ENCODE results near the gene VPS37B. TPM values are rescaled to one million over a fixed set of nuclear protein-coding genes. Genes with fewer than 3 reads are reported as not detected.

VPS37B gene
- total RNA-seq, 1 experiment from 2014 or later: 12.3 TPM

GRCh38 chr12:122927756-122928403, 32.0 kb upstream of the VPS37B start:
- Histone ChIP-seq H2BK120ac (ENCODE audit: low read depth, low read length, poor library complexity, severe bottlenecking) (no peak overlapping the region), H4K5ac (ENCODE audit: insufficient read length, low read depth, low read length) (no peak overlapping the region), H3T11ph (ENCODE audit: low read length) (no peak overlapping the region), H2AFZ (ENCODE audit: low read length) (no peak overlapping the region), H2AK5ac (ENCODE audit: insufficient read length, low read length) (no peak overlapping the region), H3K4me1 (ENCODE audit: insufficient read depth, low read length) (no peaks in the 10 kb centered on the region), H3K9me3 (ENCODE audit: control insufficient read depth, low read depth, low read length) (no peaks in the 10 kb centered on the region), H3K14ac (ENCODE audit: insufficient read depth, low read length) (no peak overlapping the region), H2BK5ac (ENCODE audit: insufficient read length, low read length) (no peak overlapping the region), H3K27me3 (ENCODE audit: insufficient read depth, low read length) (no peaks in the 10 kb centered on the region; the same call in 1 of the 2 replicates), H3K79me2 (ENCODE audit: insufficient read depth, low read length) (no peaks in the 10 kb centered on the region), H3K4me2 (ENCODE audit: insufficient read depth, insufficient read length, low read length) (no peak overlapping the region), H2BK15ac (ENCODE audit: low read depth, low read length) (no peak overlapping the region), H3K18ac (ENCODE audit: insufficient read length, low read depth, low read length) (no peak overlapping the region), H3K23me2 (ENCODE audit: insufficient read length, low read depth, low read length, poor library complexity, severe bottlenecking) (no peaks in the 10 kb centered on the region), H3K27ac (ENCODE audit: insufficient read length, low read depth, low read length) (no peak overlapping the region), H4K91ac (ENCODE audit: insufficient read length, low read depth, low read length) (no peak overlapping the region), H4K20me1 (ENCODE audit: control insufficient read depth, insufficient read depth, insufficient read length) (no peaks in the 10 kb centered on the region), H2BK12ac (ENCODE audit: insufficient read length, low read depth, low read length) (no peak overlapping the region), H4K8ac (replicated peaks; ENCODE audit: insufficient read length, low read depth, low read length) (no peak overlapping the region), H3K23ac (ENCODE audit: insufficient read length, low read depth, low read length) (no peak overlapping the region), H3K9ac (ENCODE audit: extremely low read depth, insufficient read length, low read length) (no peak overlapping the region), H2BK20ac (ENCODE audit: low read depth, low read length, poor library complexity, severe bottlenecking) (no peak overlapping the region), H3K56ac (ENCODE audit: insufficient read length, low read depth, low read length) (no peak overlapping the region), H3K4ac (ENCODE audit: low read depth, low read length) (no peak overlapping the region), H3K79me1 (ENCODE audit: insufficient read depth, low read depth, low read length, poor library complexity, severe bottlenecking) (no peaks in the 10 kb centered on the region)
- Mint-ChIP-seq H3K27me3 (ENCODE audit: low read depth) (peaks cover 28% of the 10 kb centered on the region), H3K4me1 (peaks cover 3 to 6% of the 10 kb centered on the region in 2 experiments; a peak in 3 of 4 replicates), H3K27ac (no peak overlapping the region), H3K9me3 (no peaks in the 10 kb centered on the region), H3K36me3 (ENCODE audit: insufficient read depth in 1 of 3, low read depth in 3 of 3) (peaks cover 0 to 1% (median 0%) of the 10 kb centered on the region in 3 experiments; a peak in 1 of 7 replicates), H3K4me3 (no peak overlapping the region)
- TF ChIP-seq CTCF (conservative IDR thresholded peaks at IDR 0.05): no peak
- DNase-seq: no peak
- no CpG with 5 or more reads among the region's 11 CpGs for WGBS (ENCODE audit: extremely low coverage, insufficient read length, low lambda C conversion rate)
